ENCODE results near the gene BCAT1. TPM values are rescaled to one million over a fixed set of nuclear protein-coding genes. Genes with fewer than 3 reads are reported as not detected.

Gene BCAT1
- total and polyA plus RNA-seq, 2 of the 8 experiments (the other 6 are each of a cell fraction or from before 2014, with no cell fraction given) = 19.7 to 263 TPM

DNA sequence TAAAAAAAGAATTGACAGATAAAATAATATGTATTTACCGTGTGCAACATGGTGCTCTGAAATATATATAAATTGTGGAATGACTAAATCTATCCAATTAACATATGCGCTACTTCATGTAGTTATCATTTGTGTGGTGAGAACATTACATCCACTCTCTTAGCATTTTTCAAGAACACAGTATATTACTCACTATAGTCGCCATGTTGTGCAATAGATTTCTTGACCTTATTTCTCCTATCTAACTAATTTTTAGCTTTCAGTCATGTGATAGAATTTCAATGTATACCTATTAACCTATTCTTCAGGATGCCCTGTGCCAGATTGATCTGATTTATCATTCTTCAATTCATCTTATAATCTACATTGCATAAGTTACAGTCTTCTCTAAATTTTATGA lies 178.6 kb downstream of the BCAT1 start:
- Histone ChIP-seq H2BK20ac (ENCODE audit: low read length) (no peak overlapping the region), H3K56ac (replicated peaks; ENCODE audit: insufficient read length, low read depth, low read length) (no peak overlapping the region), H4K20me1 (replicated peaks in 1 of 2; ENCODE audit: control insufficient read depth in 1 of 2, insufficient read depth in 2 of 2, low read length in 2 of 2) (no peaks in the 10 kb centered on the region), H2BK5ac (ENCODE audit: low read depth, low read length) (no peak overlapping the region), H3K4me2 (ENCODE audit: insufficient read depth in 1 of 2, low read depth in 2 of 2, low read length in 2 of 2) (no peak overlapping the region), H2BK12ac (ENCODE audit: low read depth, low read length) (no peak overlapping the region), H3K23me2 (ENCODE audit: low read depth, low read length) (no peaks in the 10 kb centered on the region), H3K9me3 (ENCODE audit: insufficient read depth in 2 of 2, low read depth in 1 of 2, low read length in 1 of 2) (0 out of 4 replicates have a peak, but pooled peaks cover 0 to 4% of the 10 kb centered on the region in 2 experiments), H3K4me3 (ENCODE audit: extremely low read depth in 1 of 4, insufficient read depth in 2 of 4, low read depth in 3 of 4, low read length in 4 of 4) (no peak overlapping the region), H3K27ac (ENCODE audit: low read depth, low read length) (no peak overlapping the region), H2AFZ (ENCODE audit: low read length) (no peak overlapping the region), H4K8ac (ENCODE audit: extremely low read depth, insufficient read depth, low read length) (no peak overlapping the region), H3K36me3 (ENCODE audit: control insufficient read depth in 2 of 4, insufficient read depth in 4 of 4, low read length in 3 of 4) (no peaks in the 10 kb centered on the region), H4K5ac (ENCODE audit: insufficient read length, low read depth, low read length) (no peak overlapping the region), H2BK120ac (replicated peaks; ENCODE audit: low read depth, low read length) (no peak overlapping the region), H4K91ac (replicated peaks; ENCODE audit: insufficient read length, low read length) (no peak overlapping the region), H3K27me3 (replicated peaks in 1 of 4; ENCODE audit: control insufficient read depth in 3 of 4, extremely low read depth in 1 of 4, insufficient read depth in 3 of 4, low read length in 3 of 4) (no peaks in the 10 kb centered on the region), H3K9ac (replicated peaks in 1 of 4; ENCODE audit: extremely low read depth in 1 of 4, low read depth in 3 of 4, low read length in 3 of 4) (no peak overlapping the region), H3K23ac (ENCODE audit: insufficient read length) (no peak overlapping the region), H2AK5ac (ENCODE audit: low read depth, low read length) (no peak overlapping the region), H2BK15ac (ENCODE audit: low read length) (no peak overlapping the region), H3K14ac (ENCODE audit: insufficient read length) (no peak overlapping the region), H3K4me1 (replicated peaks in 1 of 4; ENCODE audit: control insufficient read depth in 3 of 4, insufficient read depth in 4 of 4, low read length in 3 of 4) (no peaks in the 10 kb centered on the region), H3K18ac (ENCODE audit: extremely low read depth, low read length) (no peak overlapping the region), H3K79me2 (ENCODE audit: control insufficient read depth in 1 of 2, insufficient read depth in 2 of 2, low read length in 2 of 2) (no peaks in the 10 kb centered on the region), H3K79me1 (ENCODE audit: low read depth, low read length) (no peaks in the 10 kb centered on the region), H3K4ac (replicated peaks; ENCODE audit: insufficient read length, low read depth, low read length) (no peak overlapping the region)
- ChIA-PET CTCF (ENCODE audit: partially characterized antibody) (no interaction called here), POLR2A (ENCODE audit: partially characterized antibody) (no interaction called here)
- no peak for DNase-seq (ENCODE audit: low read depth in 1 of 2, low spot score in 2 of 2)
- WGBS, 2 experiments (ENCODE audit: extremely low coverage in 1 of 2, insufficient coverage in 1 of 2, insufficient read length in 1 of 2, insufficient replicate concordance in 2 of 2, low coverage in 1 of 2, low lambda C conversion rate in 2 of 2, missing lambda C conversion rate in 1 of 2) = 83% methylated on average over 3 of the region's 3 CpGs; no CpG with 5 or more reads in 1 of the 2 experiments
- FAIRE-seq = no peak
- TF ChIP-seq SP1 (IDR thresholded peaks at IDR 0.05; ENCODE audit: low read depth, low read length) (no peak), FOSL1 (IDR thresholded peaks at IDR 0.05; ENCODE audit: insufficient read depth, low read depth, low read length) (no peak), KDM4A (IDR thresholded peaks at IDR 0.05; ENCODE audit: low read depth, low read length, severe bottlenecking) (no peak), SIX5 (IDR thresholded peaks at IDR 0.05; ENCODE audit: low read depth, low read length) (no peak), RAD21 (IDR thresholded peaks at IDR 0.05 in 1 of 2, conservative IDR thresholded peaks at IDR 0.05 in 1 of 2; ENCODE audit: low read depth in 2 of 2, low read length in 2 of 2) (no peak), CHD2 (IDR thresholded peaks at IDR 0.05; ENCODE audit: low read length) (no peak), MAFK (IDR thresholded peaks at IDR 0.05; ENCODE audit: low read depth, low read length) (no peak), TCF12 (IDR thresholded peaks at IDR 0.05; ENCODE audit: low read depth, low read length) (no peak), POU5F1 (IDR thresholded peaks at IDR 0.05; ENCODE audit: low read depth, low read length) (no peak), EP300 (IDR thresholded peaks at IDR 0.05; ENCODE audit: borderline replicate concordance in 1 of 2, low read depth in 2 of 2, low read length in 2 of 2) (no peak), SP2 (IDR thresholded peaks at IDR 0.05; ENCODE audit: low read length) (no peak), POLR2AphosphoS5 (IDR thresholded peaks at IDR 0.05; ENCODE audit: low read depth, low read length) (no peak)
- TF ChIP-seq, protein P1, sequence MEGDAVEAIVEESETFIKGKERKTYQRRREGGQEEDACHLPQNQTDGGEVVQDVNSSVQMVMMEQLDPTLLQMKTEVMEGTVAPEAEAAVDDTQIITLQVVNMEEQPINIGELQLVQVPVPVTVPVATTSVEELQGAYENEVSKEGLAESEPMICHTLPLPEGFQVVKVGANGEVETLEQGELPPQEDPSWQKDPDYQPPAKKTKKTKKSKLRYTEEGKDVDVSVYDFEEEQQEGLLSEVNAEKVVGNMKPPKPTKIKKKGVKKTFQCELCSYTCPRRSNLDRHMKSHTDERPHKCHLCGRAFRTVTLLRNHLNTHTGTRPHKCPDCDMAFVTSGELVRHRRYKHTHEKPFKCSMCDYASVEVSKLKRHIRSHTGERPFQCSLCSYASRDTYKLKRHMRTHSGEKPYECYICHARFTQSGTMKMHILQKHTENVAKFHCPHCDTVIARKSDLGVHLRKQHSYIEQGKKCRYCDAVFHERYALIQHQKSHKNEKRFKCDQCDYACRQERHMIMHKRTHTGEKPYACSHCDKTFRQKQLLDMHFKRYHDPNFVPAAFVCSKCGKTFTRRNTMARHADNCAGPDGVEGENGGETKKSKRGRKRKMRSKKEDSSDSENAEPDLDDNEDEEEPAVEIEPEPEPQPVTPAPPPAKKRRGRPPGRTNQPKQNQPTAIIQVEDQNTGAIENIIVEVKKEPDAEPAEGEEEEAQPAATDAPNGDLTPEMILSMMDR (IDR thresholded peaks at IDR 0.05; ENCODE audit: control extremely low read depth in 1 of 3, insufficient read depth in 1 of 3, low read depth in 1 of 3, low read length in 3 of 3) = no peak

Measured in H1 (cell line).